ENCODE results near the gene ZBED4.

DNA sequence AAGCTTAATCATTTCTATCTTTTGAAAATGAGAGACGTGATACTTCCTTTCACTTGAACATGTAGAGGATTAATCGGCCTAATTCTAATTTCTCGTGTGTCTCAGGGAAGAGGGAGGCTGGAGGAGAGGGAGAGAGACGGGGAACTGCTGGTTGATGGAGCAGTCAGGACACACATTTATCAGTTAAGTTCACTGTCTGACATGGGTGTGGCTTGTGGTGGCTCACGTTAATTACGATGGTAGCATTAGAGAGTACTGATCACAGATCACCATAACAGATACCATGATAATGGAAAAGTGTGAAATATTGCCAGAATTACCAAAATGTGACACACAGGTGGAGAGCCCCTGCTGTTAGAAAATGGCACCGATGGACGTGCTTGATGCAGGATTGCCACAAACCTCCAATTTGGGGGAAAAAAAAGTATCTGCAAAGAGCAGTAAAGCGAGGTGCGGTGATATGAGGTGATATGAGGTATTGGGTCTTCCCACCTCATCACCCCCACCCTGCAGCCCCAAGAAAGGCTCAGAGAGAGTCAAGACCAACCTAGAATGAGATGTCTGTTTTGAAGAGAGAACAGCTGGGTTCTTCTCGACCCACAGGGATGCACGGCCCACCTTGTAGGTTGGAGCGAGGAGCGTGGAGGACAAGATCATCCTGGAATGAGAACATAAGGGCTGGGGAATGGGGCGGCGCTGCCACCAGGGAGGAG is 19.7 kb downstream of the ZBED4 start:
- TF ChIP-seq SUZ12 (IDR thresholded peaks at IDR 0.05; ENCODE audit: extremely low read depth, insufficient read depth, insufficient read length) (no peak), YY1 (IDR thresholded peaks at IDR 0.05; ENCODE audit: insufficient read depth, insufficient read length) (no peak)
